Natural killer cell (primary cell): ENCODE results near the gene CEP164. TPM values are rescaled to one million over a fixed set of nuclear protein-coding genes. Genes with fewer than 3 reads are reported as not detected.
"Not testable (repeated sequence)": the region's sequence is repeated elsewhere in the genome, so short reads cannot be mapped to it uniquely, and the experiment has no call there.

ENCODE experiments used
- ATAC-seq, 3 donors: fragments of 150-1000 bp in 2 of 3; fragments of 200-7000 bp in 1 of 3; cut with Tn5 transposase; 1 replicate in 1 of 3; 2 replicates in 2 of 3; pipeline ENCODE4 v1.10.0; 2021; ENCODE audit warnings: mild to moderate bottlenecking in 2 of 3, moderate library complexity in 2 of 3
- DNase-seq, 2 donors: peaks; one replicate each; pipeline versions ENCODE4 v3.0.0 to v3.0.0-alpha.2; 2013 to 2021; ENCODE audit warnings: mixed read lengths in 1 of 2
- H3K27ac ChIP-seq: one replicate; pipeline ENCODE4 v1.5.1; 2013; ENCODE audit warnings: mild to moderate bottlenecking, low read length
- H3K27me3 ChIP-seq: one replicate; pipeline ENCODE4 v1.6.1; 2013; ENCODE audit warnings: low read length; ENCODE audit not compliant: control insufficient read depth, insufficient read depth
- H3K36me3 ChIP-seq: one replicate; pipeline ENCODE4 v1.6.1; 2013; ENCODE audit warnings: low read length; ENCODE audit not compliant: control insufficient read depth, insufficient read depth
- H3K4me1 ChIP-seq: one replicate; pipeline ENCODE4 v1.6.1; 2013; ENCODE audit warnings: low read length; ENCODE audit not compliant: control insufficient read depth, insufficient read depth
- H3K4me3 ChIP-seq: one replicate; pipeline ENCODE4 v1.5.1; 2013; ENCODE audit warnings: low read length
- H3K9me3 ChIP-seq: one replicate; pipeline ENCODE4 v1.6.1; 2013; ENCODE audit warnings: low read length; ENCODE audit not compliant: control insufficient read depth, insufficient read depth
- H3K27ac Mint-ChIP-seq, 2 donors: one replicate each; pipeline ENCODE4 v1.8.0; 2022; ENCODE audit warnings: mild to moderate bottlenecking in 2 of 2, mixed read lengths in 2 of 2, moderate library complexity in 1 of 2
- H3K27me3 Mint-ChIP-seq, 2 donors: one replicate each; pipeline ENCODE4 v1.8.0; 2022; ENCODE audit warnings: low read depth in 2 of 2, mixed read lengths in 2 of 2
- H3K36me3 Mint-ChIP-seq: one replicate; pipeline ENCODE4 v1.8.0; 2022; ENCODE audit warnings: mixed read lengths
- H3K4me1 Mint-ChIP-seq, 2 donors: one replicate each; pipeline ENCODE4 v1.8.0; 2022; ENCODE audit warnings: mixed read lengths in 2 of 2
- H3K4me3 Mint-ChIP-seq: one replicate; pipeline ENCODE4 v1.8.0; 2022; ENCODE audit warnings: mild to moderate bottlenecking, moderate library complexity, mixed read lengths
- H3K9me3 Mint-ChIP-seq, 2 donors: one replicate each; pipeline ENCODE4 v1.8.0; 2022; ENCODE audit warnings: mixed read lengths in 2 of 2
- CTCF ChIP-seq: fragments of 200-600 bp; IDR thresholded peaks from one replicate; pipeline ENCODE4 v1.8.0; 2022; ENCODE audit warnings: antibody characterized with exemption
- WGBS: methylation state at CpG from one replicate; pipeline ENCODE4 v1.1.7; 2013; ENCODE audit warnings: missing lambda C conversion rate; ENCODE audit not compliant: insufficient coverage; 5-methylcytosine and 5-hydroxymethylcytosine counted together
- intact Hi-C: fragments of 100-400 bp; cut with micrococcal nuclease; formaldehyde crosslinking; loops from one replicate; pipeline ENCODE4 v1.14.2; 2022
- total RNA-seq, 4 donors: library from RNA; stranded (reverse); fragments of 120-200 nt in 1 of 4; gene quantifications; one replicate each; pipeline versions ENCODE4 v1.2.3 to v1.2.4, GENCODE V29; 2013 to 2022

CEP164 gene
- total RNA-seq, 3 donors from 2014 or later (not counting 1 experiment from before 2014, with no cell fraction given) = 45.6 to 49.9 (median 49.8) TPM

GRCh38 chr11:117456027-117456720 is 128.5 kb downstream of the CEP164 start:
- peaks cover 0 to 5% of the 10 kb centered on the region in 2 donors for H3K9me3 Mint-ChIP-seq
- peaks cover 8 to 14% of the 10 kb centered on the region in 2 donors for H3K27me3 Mint-ChIP-seq

GRCh38 chr11:117456721-117457029 is 129.0 kb downstream of the CEP164 start:
- intact Hi-C loops, ATAC-seq, H3K27ac Mint-ChIP-seq, H3K4me3 ChIP-seq, H3K4me3 Mint-ChIP-seq, H3K9me3 ChIP-seq, H3K36me3 Mint-ChIP-seq, H3K9me3 Mint-ChIP-seq, H3K4me1 Mint-ChIP-seq, H3K27ac ChIP-seq, DNase-seq, H3K36me3 ChIP-seq, H3K4me1 ChIP-seq, H3K27me3 ChIP-seq: not testable (repeated sequence)
- H3K27me3 Mint-ChIP-seq = peaks cover 8 to 14% of the 10 kb centered on the region in 2 donors
- WGBS = 85% methylated on average over 8 of the region's 8 CpGs

More at GRCh38 chr11:117456027-117456720, 128.5 kb downstream of the CEP164 start:
- Mint-ChIP-seq H3K4me3 (no peak overlapping the region), H3K27ac (no peak overlapping the region), H3K36me3 (no peaks in the 10 kb centered on the region), H3K4me1 (no peaks in the 10 kb centered on the region)
- no peak for DNase-seq
- no peak overlapping the region for H3K27ac ChIP-seq
- WGBS = 81% methylated on average over 6 of the region's 7 CpGs
- no peaks in the 10 kb centered on the region for H3K9me3 ChIP-seq
- no peak for TF ChIP-seq CTCF
- intact Hi-C loops = no loop called here
- no peaks in the 10 kb centered on the region for H3K27me3 ChIP-seq
- no peak for ATAC-seq
- no peaks in the 10 kb centered on the region for H3K4me1 ChIP-seq
- no peak overlapping the region for H3K4me3 ChIP-seq
- H3K36me3 ChIP-seq = no peaks in the 10 kb centered on the region

GRCh38 chr11:117457031-117457785 is 129.6 kb downstream of the CEP164 start:
- H3K4me1 Mint-ChIP-seq = no peaks in the 10 kb centered on the region
- WGBS = 93% methylated on average over 14 of the region's 15 CpGs
- no peak for DNase-seq
- no peak overlapping the region for H3K27ac ChIP-seq
- no peak for ATAC-seq
- no peaks in the 10 kb centered on the region for H3K4me1 ChIP-seq
- H3K9me3 ChIP-seq = no peaks in the 10 kb centered on the region
- no peak for TF ChIP-seq CTCF
- intact Hi-C loops = no loop called here
- no peak overlapping the region for H3K4me3 ChIP-seq
- no peaks in the 10 kb centered on the region for H3K36me3 ChIP-seq
- no peak overlapping the region for H3K27ac Mint-ChIP-seq
- H3K4me3 Mint-ChIP-seq = no peak overlapping the region
- no peaks in the 10 kb centered on the region for H3K36me3 Mint-ChIP-seq
- peaks cover 8 to 14% of the 10 kb centered on the region in 2 donors for H3K27me3 Mint-ChIP-seq
- H3K27me3 ChIP-seq = no peaks in the 10 kb centered on the region
- H3K9me3 Mint-ChIP-seq = peaks cover 0 to 5% of the 10 kb centered on the region in 2 donors

GRCh38 chr11:117457835-117458234 is 130.2 kb downstream of the CEP164 start:
- Mint-ChIP-seq H3K36me3 (no peaks in the 10 kb centered on the region), H3K9me3 (peaks cover 0 to 5% of the 10 kb centered on the region in 2 donors), H3K4me3 (no peak overlapping the region), H3K4me1 (no peaks in the 10 kb centered on the region), H3K27me3 (peaks cover 8 to 14% of the 10 kb centered on the region in 2 donors), H3K27ac (no peak overlapping the region)
- no peak for DNase-seq
- no peak for TF ChIP-seq CTCF
- H3K27ac ChIP-seq = no peak overlapping the region
- WGBS = 84% methylated on average over 9 of the region's 9 CpGs
- H3K27me3 ChIP-seq = no peaks in the 10 kb centered on the region
- H3K4me1 ChIP-seq = no peaks in the 10 kb centered on the region
- no peak overlapping the region for H3K4me3 ChIP-seq
- H3K9me3 ChIP-seq = no peaks in the 10 kb centered on the region
- no peak for ATAC-seq
- no peaks in the 10 kb centered on the region for H3K36me3 ChIP-seq
- intact Hi-C loops = no loop called here
